Ascending aorta (tissue), 2 donors: ENCODE measurements around the gene PBRM1. TPM values are rescaled to one million over a fixed set of nuclear protein-coding genes. Genes with fewer than 3 reads are reported as not detected.
"Not testable (repeated sequence)": the region's sequence is repeated elsewhere in the genome, so short reads cannot be mapped to it uniquely, and the experiment has no call there.

ENCODE experiments used
- DNase-seq, 2 donors: peaks; one replicate each; pipeline ENCODE4 v3.0.0-alpha.2; 2019; ENCODE audit warnings: low spot score in 2 of 2
- H3K27ac ChIP-seq, 2 donors: fragments of 200-600 bp; sonication (generic); one replicate each; pipeline ENCODE4 v1.5.1; 2016 to 2017; ENCODE audit warnings: mild to moderate bottlenecking in 1 of 2
- H3K27me3 ChIP-seq: fragments of 200-600 bp; sonication (generic); one replicate; pipeline ENCODE4 v1.5.1; 2017
- H3K36me3 ChIP-seq, 2 donors: fragments of 200-600 bp; sonication (generic); one replicate each; pipeline ENCODE4 v1.5.1; 2016
- H3K4me1 ChIP-seq, 2 donors: fragments of 200-600 bp; sonication (generic); one replicate each; pipeline ENCODE4 v1.5.1; 2016 to 2017; ENCODE audit warnings: mild to moderate bottlenecking in 1 of 2
- H3K4me3 ChIP-seq, 2 donors: fragments of 200-600 bp; sonication (generic); one replicate each; pipeline ENCODE4 v1.5.1; 2016 to 2017; ENCODE audit warnings: mild to moderate bottlenecking in 1 of 2
- H3K9me3 ChIP-seq, 2 donors: fragments of 200-600 bp; sonication (generic); one replicate each; pipeline ENCODE4 v1.5.1; 2016
- intact Hi-C: fragments of 100-400 bp; cut with DNase I; formaldehyde crosslinking; loops from one replicate; pipeline ENCODE4 v1.15.1; 2023
- total RNA-seq: library from RNA; depleted of rRNA; stranded (reverse); fragments of >200 nt; gene quantifications from one replicate; pipeline ENCODE4 v1.1.0, GENCODE V29; 2016
- TF ChIP-seq, protein P1 (sequence below), 3 experiments: fragments of 200-600 bp in 2 of 3; fragments of 450-650 bp in 1 of 3; sonication (generic) in 2 of 3; IDR thresholded peaks; one replicate each; pipeline ENCODE4 v1.5.1; 2016 to 2019; ENCODE audit warnings: antibody characterized with exemption in 3 of 3, mild to moderate bottlenecking in 1 of 3, moderate library complexity in 1 of 3

The PBRM1 gene
- total RNA-seq, 1 donor from 2014 or later: 36.7 TPM

- peaks cover 0 to 11% of the 10 kb centered on the region in 2 donors for H3K4me1 ChIP-seq
- intact Hi-C loops: no loop called here
- peaks cover 27 to 60% of the 10 kb centered on the region in 2 donors for H3K36me3 ChIP-seq
- H3K4me3 ChIP-seq: no peak overlapping the region
- H3K9me3 ChIP-seq: no peaks in the 10 kb centered on the region
- no peak for DNase-seq
- H3K27me3 ChIP-seq: no peaks in the 10 kb centered on the region
- H3K27ac ChIP-seq: no peak overlapping the region
- TF ChIP-seq, protein P1, sequence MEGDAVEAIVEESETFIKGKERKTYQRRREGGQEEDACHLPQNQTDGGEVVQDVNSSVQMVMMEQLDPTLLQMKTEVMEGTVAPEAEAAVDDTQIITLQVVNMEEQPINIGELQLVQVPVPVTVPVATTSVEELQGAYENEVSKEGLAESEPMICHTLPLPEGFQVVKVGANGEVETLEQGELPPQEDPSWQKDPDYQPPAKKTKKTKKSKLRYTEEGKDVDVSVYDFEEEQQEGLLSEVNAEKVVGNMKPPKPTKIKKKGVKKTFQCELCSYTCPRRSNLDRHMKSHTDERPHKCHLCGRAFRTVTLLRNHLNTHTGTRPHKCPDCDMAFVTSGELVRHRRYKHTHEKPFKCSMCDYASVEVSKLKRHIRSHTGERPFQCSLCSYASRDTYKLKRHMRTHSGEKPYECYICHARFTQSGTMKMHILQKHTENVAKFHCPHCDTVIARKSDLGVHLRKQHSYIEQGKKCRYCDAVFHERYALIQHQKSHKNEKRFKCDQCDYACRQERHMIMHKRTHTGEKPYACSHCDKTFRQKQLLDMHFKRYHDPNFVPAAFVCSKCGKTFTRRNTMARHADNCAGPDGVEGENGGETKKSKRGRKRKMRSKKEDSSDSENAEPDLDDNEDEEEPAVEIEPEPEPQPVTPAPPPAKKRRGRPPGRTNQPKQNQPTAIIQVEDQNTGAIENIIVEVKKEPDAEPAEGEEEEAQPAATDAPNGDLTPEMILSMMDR (IDR thresholded peaks at IDR 0.05): no peak
These were observed 7.2 kb downstream of the PBRM1 start for GRCh38 chr3:52678265-52679198.

DNA sequence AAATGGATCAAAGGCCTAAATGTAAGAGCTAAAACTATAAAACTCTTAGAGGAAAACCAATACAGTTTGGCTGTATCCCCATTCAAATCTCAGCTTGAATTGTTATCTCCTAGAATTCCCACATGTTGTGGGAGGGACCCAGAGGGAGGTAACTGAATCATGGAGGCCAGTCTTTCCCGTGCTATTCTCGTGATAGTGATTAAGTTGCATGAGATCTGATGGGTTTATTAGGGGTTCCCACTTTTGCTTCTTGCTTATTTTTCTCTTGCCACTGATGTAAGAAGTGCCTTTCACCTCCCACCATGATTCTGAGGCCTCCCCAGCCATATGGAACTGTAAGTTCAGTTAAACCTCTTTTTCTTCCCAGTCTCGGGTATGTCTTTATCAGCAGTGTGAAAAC, 9.5 kb downstream of the PBRM1 start:
- H3K4me3 ChIP-seq, intact Hi-C loops, H3K27ac ChIP-seq, H3K27me3 ChIP-seq, H3K9me3 ChIP-seq, DNase-seq, H3K4me1 ChIP-seq: not testable (repeated sequence)
- peaks cover 35 to 75% of the 10 kb centered on the region in 2 donors for H3K36me3 ChIP-seq

DNA sequence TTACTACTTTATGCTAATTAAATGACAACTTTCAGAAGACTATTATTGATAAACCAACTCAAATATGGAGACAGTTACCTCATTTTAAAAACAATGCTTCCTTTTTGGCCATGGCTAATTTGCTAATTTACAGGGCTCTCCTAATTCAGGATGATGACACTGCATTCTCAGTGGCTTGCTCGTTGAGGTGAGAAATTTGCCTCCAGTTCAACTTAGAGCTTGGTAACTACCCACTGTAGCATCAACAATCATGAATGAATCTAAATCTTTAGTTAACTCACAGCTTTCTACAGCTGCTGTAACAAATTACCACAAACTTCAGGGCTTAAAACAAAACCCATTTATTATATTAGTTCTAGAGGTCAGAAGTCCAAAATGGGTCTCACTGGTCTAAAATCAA, 14.0 kb downstream of the PBRM1 start:
- Histone ChIP-seq H3K4me1 (peaks cover 0 to 9% of the 10 kb centered on the region in 2 donors), H3K9me3 (no peaks in the 10 kb centered on the region), H3K27ac (peak overlapping the region; percentile 59 to 70), H3K4me3 (no peak overlapping the region), H3K27me3 (no peaks in the 10 kb centered on the region), H3K36me3 (peaks cover 21 to 56% of the 10 kb centered on the region in 2 donors)
- TF ChIP-seq, protein P1 (IDR thresholded peaks at IDR 0.05): no peak
- DNase-seq: no peak
- intact Hi-C loops: loop anchor here (1.0 kb wide), 1 partner anchor 15 kb away; the partner anchor contains the start of gene GNL3

DNA sequence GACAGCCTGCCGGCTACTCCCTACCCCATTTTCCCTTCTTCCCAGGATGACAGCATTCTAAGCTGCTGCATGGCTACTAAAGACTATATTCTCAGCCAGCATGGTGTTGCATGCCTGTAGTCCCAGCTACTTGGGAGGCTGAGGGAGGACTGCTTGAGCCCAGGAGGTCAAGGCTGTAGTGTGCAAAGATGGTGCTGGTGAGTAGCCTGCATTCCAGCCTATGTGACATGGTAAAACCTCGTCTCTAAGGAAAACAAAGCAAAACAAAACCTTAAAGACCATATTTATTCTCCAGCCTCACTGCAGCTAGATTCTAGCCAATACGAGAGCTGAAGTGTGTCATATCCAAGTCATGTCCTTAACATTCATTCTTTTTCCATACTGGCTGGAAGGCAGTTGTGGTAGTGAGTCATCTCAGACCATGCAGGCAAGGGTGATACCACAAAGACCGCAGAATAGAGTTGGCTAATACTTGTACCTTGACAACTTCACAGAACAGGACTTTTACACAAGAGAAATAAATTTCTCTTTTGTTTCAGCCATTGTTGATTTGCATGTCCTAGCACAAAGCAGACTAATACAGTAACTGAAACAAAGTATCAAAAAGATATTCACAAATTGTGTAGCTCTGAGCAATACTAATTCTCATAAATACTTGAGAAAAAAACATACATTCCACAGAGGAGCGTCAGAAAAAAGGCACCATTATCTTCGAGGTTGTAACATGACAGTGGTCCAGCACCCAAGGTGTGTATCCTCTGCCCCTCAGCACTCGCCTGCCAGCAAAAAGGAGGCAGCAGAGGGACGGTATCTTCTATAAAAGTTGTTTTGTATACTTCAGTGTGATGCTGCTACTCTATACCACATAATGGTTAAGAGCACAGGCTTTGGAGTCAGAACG, 14.8 kb downstream of the PBRM1 start:
- Histone ChIP-seq H3K27me3 (no peaks in the 10 kb centered on the region), H3K27ac (peak overlapping the region; percentile 59 to 70), H3K4me1 (peaks cover 0 to 9% of the 10 kb centered on the region in 2 donors), H3K4me3 (peak overlapping the region in 1 of 2 donors; percentile 4), H3K9me3 (no peaks in the 10 kb centered on the region), H3K36me3 (peaks cover 28 to 60% of the 10 kb centered on the region in 2 donors)
- DNase-seq: peak in 1 of 2 donors; percentile 77
- TF ChIP-seq, protein P1 (IDR thresholded peaks at IDR 0.05): no peak
- intact Hi-C loops: loop anchor here (1.0 kb wide), 1 partner anchor 15 kb away; the partner anchor contains the start of gene GNL3

- H3K27ac ChIP-seq: no peak overlapping the region
- DNase-seq: no peak
- no peaks in the 10 kb centered on the region for H3K4me1 ChIP-seq
- no peaks in the 10 kb centered on the region for H3K9me3 ChIP-seq
- no peaks in the 10 kb centered on the region for H3K27me3 ChIP-seq
- TF ChIP-seq, protein P1 (IDR thresholded peaks at IDR 0.05): no peak
- H3K4me3 ChIP-seq: no peak overlapping the region
- intact Hi-C loops: no loop called here
- peaks cover 61 to 71% of the 10 kb centered on the region in 2 donors for H3K36me3 ChIP-seq
These were observed 22.6 kb downstream of the PBRM1 start for GRCh38 chr3:52663098-52663497.
